Keratinocyte (primary cell): Measurements from ENCODE around the gene C11orf16. TPM values are rescaled to one million over a fixed set of nuclear protein-coding genes. Genes with fewer than 3 reads are reported as not detected.

Source experiments
- DNase-seq: peaks from one replicate; pipeline ENCODE4 v3.0.0-alpha.2; 2011; ENCODE audit warnings: low read depth, missing footprints, low spot score
- FAIRE-seq: peaks from 2 replicates; lab custom pipeline; 2011; peaks lifted over from hg19 to GRCh38; lab: Jason Lieb, UNC
- H2AFZ ChIP-seq: 2 replicates; pipeline ENCODE4 v1.6.0; 2012; ENCODE audit warnings: low read length, control low read depth, inconsistent platforms; ENCODE audit not compliant: control insufficient read depth
- H3K27ac ChIP-seq: 2 replicates; pipeline ENCODE4 v1.5.1; 2011; ENCODE audit warnings: low read length; ENCODE audit not compliant: control insufficient read depth, insufficient read depth
- H3K27me3 ChIP-seq: 3 replicates; pipeline ENCODE4 v1.6.0; 2011; ENCODE audit warnings: low read length; ENCODE audit not compliant: control insufficient read depth, insufficient read depth; ENCODE audit errors: extremely low read depth
- H3K36me3 ChIP-seq, 2 experiments: 2 replicates in 1 of 2; 3 replicates in 1 of 2; pipeline ENCODE4 v1.5.1; 2011; ENCODE audit warnings: low read length in 2 of 2, mild to moderate bottlenecking in 1 of 2; ENCODE audit not compliant: control insufficient read depth in 2 of 2, insufficient read depth in 2 of 2; ENCODE audit errors: extremely low read depth in 1 of 2
- H3K4me1 ChIP-seq: 3 replicates; pipeline ENCODE4 v1.5.1; 2011; ENCODE audit warnings: low read length; ENCODE audit not compliant: control insufficient read depth, insufficient read depth; ENCODE audit errors: extremely low read depth
- H3K4me2 ChIP-seq: 3 replicates; pipeline ENCODE4 v1.6.0; 2011; ENCODE audit warnings: low read depth, low read length; ENCODE audit not compliant: control insufficient read depth, insufficient read depth; ENCODE audit errors: extremely low read depth
- H3K4me3 ChIP-seq, 3 experiments: fragments of 200-600 bp in 1 of 3; sonication (generic) in 1 of 3; 2 replicates in 2 of 3; 3 replicates in 1 of 3; pipeline ENCODE4 v1.5.1; 2011 to 2016; ENCODE audit warnings: low read length in 3 of 3, mild to moderate bottlenecking in 3 of 3, control low read depth in 2 of 3, inconsistent platforms in 1 of 3, low read depth in 1 of 3, mixed read lengths in 1 of 3, mixed run types in 1 of 3, moderate library complexity in 1 of 3; ENCODE audit not compliant: control insufficient read depth in 2 of 3, insufficient read depth in 2 of 3; ENCODE audit errors: extremely low read depth in 1 of 3
- H3K79me2 ChIP-seq: 2 replicates; pipeline ENCODE4 v1.6.0; 2012; ENCODE audit warnings: low read length; ENCODE audit not compliant: control insufficient read depth, insufficient read depth
- H3K9ac ChIP-seq: 3 replicates; pipeline ENCODE4 v1.6.0; 2011; ENCODE audit warnings: low read length; ENCODE audit not compliant: control insufficient read depth, insufficient read depth; ENCODE audit errors: extremely low read depth
- H3K9me1 ChIP-seq: 3 replicates; pipeline ENCODE4 v1.6.0; 2011; ENCODE audit warnings: low read length; ENCODE audit not compliant: control insufficient read depth, insufficient read depth; ENCODE audit errors: extremely low read depth
- H3K9me3 ChIP-seq: 2 replicates; pipeline ENCODE4 v1.5.1; 2012; ENCODE audit warnings: low read depth, low read length; ENCODE audit not compliant: control insufficient read depth
- H4K20me1 ChIP-seq: 3 replicates; pipeline ENCODE4 v1.6.0; 2011; ENCODE audit warnings: low read length; ENCODE audit not compliant: control insufficient read depth, insufficient read depth; ENCODE audit errors: extremely low read depth
- EZH2 ChIP-seq: IDR thresholded peaks from one replicate; pipeline ENCODE4 v1.6.1; 2012; ENCODE audit warnings: inconsistent platforms, mild to moderate bottlenecking, low read length, moderate library complexity
- dilution Hi-C: fragments of 300-500 bp; cut with MboI; formaldehyde crosslinking; loops from one replicate; pipeline ENCODE4 v1.7.0; 2020; ENCODE audit warnings: low sequenced_read_pairs; ENCODE audit not compliant: extremely low pct_ligation_motif_present
- polyA plus RNA-seq, 5 experiments: library from polyadenylated mRNA; depleted of rRNA in 3 of 5; stranded (reverse) in 3 of 5; stranded (forward) in 1 of 5; unstranded in 1 of 5; fragments of >200 nt; gene quantifications; 1 replicate in 1 of 5; 2 replicates in 3 of 5; 3 replicates in 1 of 5; pipeline versions ENCODE4 v1.2.1 to v1.2.3, GENCODE V29; 2011 to 2012; ENCODE audit warnings: missing spikeins in 2 of 5, low read depth in 1 of 5, low replicate concordance in 1 of 5
- TF ChIP-seq, protein P1 (sequence below), 3 experiments: IDR thresholded peaks in 1 of 3; conservative IDR thresholded peaks in 1 of 3; optimal IDR thresholded peaks in 1 of 3; 2 replicates in 2 of 3; 3 replicates in 1 of 3; pipeline versions ENCODE3 to v1.5.1; 2011; ENCODE audit warnings: low read length in 3 of 3, mild to moderate bottlenecking in 3 of 3, moderate library complexity in 2 of 3, control low read depth in 1 of 3, inconsistent platforms in 1 of 3; ENCODE audit not compliant: insufficient read depth in 2 of 3; ENCODE audit errors: extremely low read depth in 1 of 3

Gene C11orf16
- polyA plus RNA-seq, 1 donor (not counting 4 experiments of a cell fraction or from before 2014, with no cell fraction given), result not detected

- no peaks in the 10 kb centered on the region for H3K9me3 ChIP-seq
- no peaks in the 10 kb centered on the region for H3K27me3 ChIP-seq
- no peak overlapping the region for H3K4me2 ChIP-seq
- FAIRE-seq (no peak), DNase-seq (no peak)
- no peaks in the 10 kb centered on the region for H3K79me2 ChIP-seq
- H3K9ac ChIP-seq, result no peak overlapping the region
- H3K9me1 ChIP-seq, result no peaks in the 10 kb centered on the region
- TF ChIP-seq, protein P1, sequence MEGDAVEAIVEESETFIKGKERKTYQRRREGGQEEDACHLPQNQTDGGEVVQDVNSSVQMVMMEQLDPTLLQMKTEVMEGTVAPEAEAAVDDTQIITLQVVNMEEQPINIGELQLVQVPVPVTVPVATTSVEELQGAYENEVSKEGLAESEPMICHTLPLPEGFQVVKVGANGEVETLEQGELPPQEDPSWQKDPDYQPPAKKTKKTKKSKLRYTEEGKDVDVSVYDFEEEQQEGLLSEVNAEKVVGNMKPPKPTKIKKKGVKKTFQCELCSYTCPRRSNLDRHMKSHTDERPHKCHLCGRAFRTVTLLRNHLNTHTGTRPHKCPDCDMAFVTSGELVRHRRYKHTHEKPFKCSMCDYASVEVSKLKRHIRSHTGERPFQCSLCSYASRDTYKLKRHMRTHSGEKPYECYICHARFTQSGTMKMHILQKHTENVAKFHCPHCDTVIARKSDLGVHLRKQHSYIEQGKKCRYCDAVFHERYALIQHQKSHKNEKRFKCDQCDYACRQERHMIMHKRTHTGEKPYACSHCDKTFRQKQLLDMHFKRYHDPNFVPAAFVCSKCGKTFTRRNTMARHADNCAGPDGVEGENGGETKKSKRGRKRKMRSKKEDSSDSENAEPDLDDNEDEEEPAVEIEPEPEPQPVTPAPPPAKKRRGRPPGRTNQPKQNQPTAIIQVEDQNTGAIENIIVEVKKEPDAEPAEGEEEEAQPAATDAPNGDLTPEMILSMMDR (optimal IDR thresholded peaks at IDR 0.05 in 1 of 3, IDR thresholded peaks at IDR 0.05 in 1 of 3, conservative IDR thresholded peaks at IDR 0.05 in 1 of 3; ENCODE audit: extremely low read depth in 1 of 3, insufficient read depth in 2 of 3, low read length in 3 of 3), result no peak
- TF ChIP-seq EZH2, result no peak
- dilution Hi-C loops, result no loop called here
- H3K36me3 ChIP-seq, result no peaks in the 10 kb centered on the region
- peaks cover 23% of the 10 kb centered on the region for H3K4me1 ChIP-seq
- no peak overlapping the region for H2AFZ ChIP-seq
- no peaks in the 10 kb centered on the region for H4K20me1 ChIP-seq
- H3K4me3 ChIP-seq, result no peak overlapping the region
- H3K27ac ChIP-seq, result no peak overlapping the region
Observed at GRCh38 chr11:8930456-8931175, 2.1 kb downstream of the C11orf16 start.

DNA sequence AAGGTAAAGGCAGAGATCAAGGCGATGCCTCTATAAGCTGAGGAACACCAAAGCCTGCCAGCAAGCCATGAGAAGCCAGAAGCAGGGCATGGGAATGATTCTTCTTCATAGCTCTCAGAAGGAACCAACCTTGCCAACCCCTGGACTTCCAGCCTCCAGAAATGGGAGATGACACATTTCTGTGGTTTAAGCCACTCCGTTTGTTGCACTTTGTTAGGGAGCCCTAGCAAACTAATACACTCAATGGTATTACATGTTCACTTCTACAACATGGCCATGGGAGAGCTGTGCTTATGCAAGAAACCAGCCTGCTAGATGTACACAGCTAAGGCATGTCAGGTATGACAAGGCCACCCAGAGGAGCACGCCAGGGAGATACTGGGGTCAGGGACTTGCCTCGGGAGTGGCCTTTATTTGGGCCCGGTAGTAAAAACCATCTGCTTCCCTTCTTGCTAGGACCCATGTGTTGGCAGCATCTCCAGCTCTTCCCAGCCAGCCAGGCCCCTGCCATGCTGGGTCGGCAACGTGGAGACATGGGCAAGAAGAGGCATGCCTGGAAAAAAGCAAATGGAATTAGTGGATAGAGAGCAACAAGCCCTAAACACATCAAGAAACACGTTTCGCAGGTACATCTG, 3.6 kb downstream of the C11orf16 start:
- no peak overlapping the region for H3K27ac ChIP-seq
- peaks cover 12% of the 10 kb centered on the region for H3K4me1 ChIP-seq
- no peaks in the 10 kb centered on the region for H3K79me2 ChIP-seq
- no peaks in the 10 kb centered on the region for H3K9me3 ChIP-seq
- TF ChIP-seq, protein P1 (optimal IDR thresholded peaks at IDR 0.05 in 1 of 3, IDR thresholded peaks at IDR 0.05 in 1 of 3, conservative IDR thresholded peaks at IDR 0.05 in 1 of 3; ENCODE audit: extremely low read depth in 1 of 3, insufficient read depth in 2 of 3, low read length in 3 of 3), result no peak
- TF ChIP-seq EZH2, result no peak
- no peak overlapping the region for H3K9ac ChIP-seq
- DNase-seq, result no peak
- H3K27me3 ChIP-seq, result no peaks in the 10 kb centered on the region
- peak; percentile 83 for FAIRE-seq
- no peak overlapping the region for H3K4me3 ChIP-seq
- peak overlapping the region; percentile 71 for H2AFZ ChIP-seq
- peak overlapping the region; percentile 17 for H3K4me2 ChIP-seq
- dilution Hi-C loops, result no loop called here
- no peaks in the 10 kb centered on the region for H4K20me1 ChIP-seq
- no peaks in the 10 kb centered on the region for H3K9me1 ChIP-seq
- peaks cover 2 to 4% of the 10 kb centered on the region in 2 experiments for H3K36me3 ChIP-seq
